ENCODE measurements around the gene DDX59.

- TF ChIP-seq POLR2A (IDR thresholded peaks at IDR 0.05; ENCODE audit: low read length), result no peak
- no peak for TF ChIP-seq GATA1 (IDR thresholded peaks at IDR 0.05; ENCODE audit: low read depth, low read length)
Measured at GRCh38 chr1:200640963-200641401, 28.7 kb downstream of the DDX59 start.

All from erythroblast (primary cell).